Esophagus squamous epithelium (tissue), 5 donors: ENCODE data around the gene GOSR1. TPM values are rescaled to one million over a fixed set of nuclear protein-coding genes. Genes with fewer than 3 reads are reported as not detected.
A peak's percentile ranks its signal among the peaks of the same experiment; 100 is the strongest.

Experiments used
- DNase-seq: peaks from one replicate; lab custom pipeline; 2025; lab: John Stamatoyannopoulos, UW
- H3K27ac ChIP-seq, 4 donors: fragments of 200-600 bp; sonication (generic); one replicate each; pipeline ENCODE4 v1.5.1; 2016 to 2019; ENCODE audit warnings: mild to moderate bottlenecking in 1 of 4
- H3K27me3 ChIP-seq, 4 donors: fragments of 200-600 bp; sonication (generic); 1 replicate in 3 of 4; 2 replicates in 1 of 4; pipeline versions ENCODE4 v1.5.1 to v1.6.0; 2017 to 2021; ENCODE audit warnings: antibody characterized with exemption in 1 of 4
- H3K36me3 ChIP-seq, 3 donors: fragments of 200-600 bp; sonication (generic); one replicate each; pipeline ENCODE4 v1.5.1; 2016 to 2019
- H3K4me1 ChIP-seq, 3 donors: fragments of 200-600 bp; sonication (generic); one replicate each; pipeline ENCODE4 v1.5.1; 2017 to 2019
- H3K4me3 ChIP-seq, 4 donors: fragments of 200-600 bp; sonication (generic); 1 replicate in 3 of 4; 2 replicates in 1 of 4; pipeline ENCODE4 v1.5.1; 2016 to 2019; ENCODE audit warnings: mild to moderate bottlenecking in 2 of 4, moderate library complexity in 1 of 4
- H3K9me3 ChIP-seq, 3 donors: fragments of 200-600 bp; sonication (generic); one replicate each; pipeline ENCODE4 v1.5.1; 2016 to 2019
- CTCF ChIP-seq, 6 experiments: fragments of 450-650 bp in 4 of 6; fragments of 200-600 bp in 2 of 6; sonication (generic) in 2 of 6; IDR thresholded peaks; one replicate each; pipeline ENCODE4 v1.5.1; 2016 to 2019; ENCODE audit warnings: antibody characterized with exemption in 6 of 6, mild to moderate bottlenecking in 4 of 6, moderate library complexity in 4 of 6
- POLR2A ChIP-seq, 4 donors: fragments of 450-650 bp; IDR thresholded peaks; one replicate each; pipeline ENCODE4 v1.6.1; 2017; ENCODE audit warnings: antibody characterized with exemption in 4 of 4, mild to moderate bottlenecking in 4 of 4, moderate library complexity in 3 of 4
- WGBS, 2 donors: methylation state at CpG; one replicate each; pipeline ENCODE4 v1.1.5; 2018; 5-methylcytosine and 5-hydroxymethylcytosine counted together
- intact Hi-C: fragments of 100-400 bp; cut with DNase I; formaldehyde crosslinking; loops from one replicate; pipeline ENCODE4 v1.15.0; 2022
- total RNA-seq, 4 donors: library from RNA; depleted of rRNA; stranded (reverse); fragments of >200 nt; gene quantifications; one replicate each; pipeline ENCODE4 v1.1.0, GENCODE V29; 2016
- donor health status: DM: yes; HTN: yes; CAD: no.

Gene GOSR1
- total RNA-seq, 4 donors from 2014 or later: 19.4 to 50.4 (median 37.7) TPM

GRCh38 chr17:30513346-30513745, 36.1 kb downstream of the GOSR1 start:
- intact Hi-C loops: no loop called here
- Histone ChIP-seq H3K4me3 (no peak overlapping the region), H3K9me3 (no peaks in the 10 kb centered on the region), H3K4me1 (peaks cover 0 to under 1% (median 0%) of the 10 kb centered on the region in 3 donors), H3K27ac (no peak overlapping the region), H3K36me3 (peaks cover 0 to 69% (median 10%) of the 10 kb centered on the region in 3 donors), H3K27me3 (no peaks in the 10 kb centered on the region)
- TF ChIP-seq CTCF (IDR thresholded peaks at IDR 0.05) (no peak), POLR2A (IDR thresholded peaks at IDR 0.05) (no peak)
- 100% methylated on average over 1 of the region's 1 CpG for WGBS, 2 donors
- no peak for DNase-seq

GRCh38 chr17:30514895-30515596, 37.8 kb downstream of the GOSR1 start:
- 93 to 100% methylated on average over 3 of the region's 3 CpGs for WGBS, 2 donors
- TF ChIP-seq POLR2A (IDR thresholded peaks at IDR 0.05) (no peak), CTCF (IDR thresholded peaks at IDR 0.05) (no peak)
- Histone ChIP-seq H3K9me3 (no peaks in the 10 kb centered on the region), H3K27me3 (no peaks in the 10 kb centered on the region), H3K36me3 (peaks cover 0 to 81% (median 10%) of the 10 kb centered on the region in 3 donors), H3K4me3 (no peak overlapping the region), H3K4me1 (peaks cover 0 to 15% (median 5%) of the 10 kb centered on the region in 3 donors), H3K27ac (no peak overlapping the region)
- no peak for DNase-seq
- intact Hi-C loops: no loop called here

GRCh38 chr17:30517786-30518185, 40.6 kb downstream of the GOSR1 start:
- DNase-seq: no peak
- Histone ChIP-seq H3K4me1 (peaks cover 0 to 22% (median 11%) of the 10 kb centered on the region in 3 donors), H3K9me3 (no peaks in the 10 kb centered on the region), H3K27me3 (no peaks in the 10 kb centered on the region), H3K27ac (peak overlapping the region in 1 of 4 donors; percentile 12), H3K36me3 (peaks cover 9 to 84% (median 20%) of the 10 kb centered on the region in 3 donors), H3K4me3 (no peak overlapping the region)
- WGBS, 2 donors: 55 to 67% methylated on average over 1 of the region's 1 CpG
- intact Hi-C loops: no loop called here
- TF ChIP-seq CTCF (IDR thresholded peaks at IDR 0.05): no peak
- no peak for TF ChIP-seq POLR2A (IDR thresholded peaks at IDR 0.05)

- Histone ChIP-seq H3K27ac (peak overlapping the region in 1 of 4 donors; percentile 15), H3K4me1 (peaks cover 0 to 22% (median 11%) of the 10 kb centered on the region in 3 donors), H3K36me3 (peaks cover 14 to 85% (median 19%) of the 10 kb centered on the region in 3 donors), H3K27me3 (no peaks in the 10 kb centered on the region), H3K4me3 (no peak overlapping the region), H3K9me3 (no peaks in the 10 kb centered on the region)
- DNase-seq: no peak
- 67 to 77% methylated on average over 5 of the region's 5 CpGs for WGBS, 2 donors
- no peak for TF ChIP-seq CTCF (IDR thresholded peaks at IDR 0.05)
- TF ChIP-seq POLR2A (IDR thresholded peaks at IDR 0.05): no peak
- intact Hi-C loops: no loop called here
Observed at GRCh38 chr17:30519166-30519565, 42.0 kb downstream of the GOSR1 start.

GRCh38 chr17:30519707-30520106, 42.5 kb downstream of the GOSR1 start:
- intact Hi-C loops: no loop called here
- no peak overlapping the region for H3K4me3 ChIP-seq
- H3K9me3 ChIP-seq: no peaks in the 10 kb centered on the region
- no peak for DNase-seq
- H3K4me1 ChIP-seq: peaks cover 0 to 22% (median 11%) of the 10 kb centered on the region in 3 donors
- WGBS, 2 donors: 48 to 53% methylated on average over 3 of the region's 3 CpGs
- peak overlapping the region in 3 of 4 donors; percentile 15 to 41 (median 38) for H3K27ac ChIP-seq
- H3K36me3 ChIP-seq: peaks cover 14 to 85% (median 19%) of the 10 kb centered on the region in 3 donors
- H3K27me3 ChIP-seq: no peaks in the 10 kb centered on the region
- TF ChIP-seq CTCF (IDR thresholded peaks at IDR 0.05): no peak
